ENCODE results near the gene LRP3.

The LRP3 gene

GRCh38 chr19:33241091-33241529 lies 47.0 kb downstream of the LRP3 start:
- no peak for DNase-seq

GRCh38 chr19:33241530-33242101 lies 47.5 kb downstream of the LRP3 start:
- peak; percentile 33 to 41 for DNase-seq

GRCh38 chr19:33242131-33242530 lies 48.0 kb downstream of the LRP3 start:
- DNase-seq: no peak

GRCh38 chr19:33242911-33243310 lies 48.8 kb downstream of the LRP3 start:
- DNase-seq: no peak

- DNase-seq: no peak
Observed at GRCh38 chr19:33245948-33246708, 52.0 kb downstream of the LRP3 start.

- no peak for DNase-seq
Observed at GRCh38 chr19:33246709-33247440, 52.7 kb downstream of the LRP3 start.

- no peak for DNase-seq
Observed at GRCh38 chr19:33247441-33247819, 53.3 kb downstream of the LRP3 start.

- no peak for DNase-seq
Observed at GRCh38 chr19:33248104-33248503, 54.0 kb downstream of the LRP3 start.

GRCh38 chr19:33248553-33248953 lies 54.4 kb downstream of the LRP3 start:
- no peak for DNase-seq

- DNase-seq: no peak
Observed at GRCh38 chr19:33248954-33249613, 55.0 kb downstream of the LRP3 start.

GRCh38 chr19:33249740-33250366 lies 55.7 kb downstream of the LRP3 start:
- DNase-seq: no peak

GRCh38 chr19:33250500-33250899 lies 56.4 kb downstream of the LRP3 start:
- DNase-seq: no peak

- no peak for DNase-seq
Observed at GRCh38 chr19:33251076-33251475, 56.9 kb downstream of the LRP3 start.

- no peak for DNase-seq
Observed at GRCh38 chr19:33251526-33252090, 57.5 kb downstream of the LRP3 start.

- DNase-seq: no peak
Observed at GRCh38 chr19:33252418-33252962, 58.4 kb downstream of the LRP3 start.

GRCh38 chr19:33252971-33253370 lies 58.8 kb downstream of the LRP3 start:
- DNase-seq: no peak

GRCh38 chr19:33254245-33254824 lies 60.2 kb downstream of the LRP3 start:
- DNase-seq: no peak

GRCh38 chr19:33255781-33256180 lies 61.7 kb downstream of the LRP3 start:
- no peak for DNase-seq

- no peak for DNase-seq
Observed at GRCh38 chr19:33256261-33256660, 62.1 kb downstream of the LRP3 start.

GRCh38 chr19:33257828-33258227 lies 63.7 kb downstream of the LRP3 start:
- no peak for DNase-seq
